ENCODE results near the gene SMC1B. TPM values are rescaled to one million over a fixed set of nuclear protein-coding genes. Genes with fewer than 3 reads are reported as not detected.
"Not testable (repeated sequence)": the region's sequence is repeated elsewhere in the genome, so short reads cannot be mapped to it uniquely, and the experiment has no call there.

SMC1B gene
- total RNA-seq, 2 experiments from 2014 or later = 1.1 TPM

DNA sequence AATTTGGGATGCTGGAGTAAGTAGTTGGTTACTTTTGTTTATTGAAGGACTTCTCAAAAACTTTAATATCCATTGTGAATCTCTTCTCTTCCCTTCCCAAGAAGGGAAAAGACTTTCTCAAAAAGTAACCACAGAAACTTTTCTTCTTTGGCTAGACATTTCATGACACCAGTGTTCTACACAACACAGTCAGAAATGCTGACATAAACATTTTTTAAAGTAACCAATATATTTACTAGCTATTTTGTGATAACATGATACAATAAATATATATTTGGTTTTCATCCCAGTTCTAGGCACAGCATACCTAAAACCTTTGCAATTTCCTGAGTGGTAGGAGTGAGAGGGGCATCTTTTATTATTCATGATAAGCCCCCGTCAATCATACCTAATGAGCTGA, 55.9 kb downstream of the SMC1B start:
- H3K4me3 Mint-ChIP-seq = no peak overlapping the region
- ChIA-PET POLR2A (no interaction called here), CTCF (interaction anchor here (0.6 kb wide), 1 partner anchor 24 kb away, joined by 3 read pairs; no protein-coding TSS in a partner anchor)
- peaks cover 7% of the 10 kb centered on the region for H3K4me1 Mint-ChIP-seq (ENCODE audit: low read depth)
- no peak for DNase-seq
- intact Hi-C loops (cut with micrococcal nuclease) = no loop called here
- H3K27me3 Mint-ChIP-seq = no peaks in the 10 kb centered on the region
- H3K36me3 Mint-ChIP-seq = no peaks in the 10 kb centered on the region
- H3K27ac Mint-ChIP-seq = no peak overlapping the region
- H3K9me3 Mint-ChIP-seq = no peaks in the 10 kb centered on the region

DNA sequence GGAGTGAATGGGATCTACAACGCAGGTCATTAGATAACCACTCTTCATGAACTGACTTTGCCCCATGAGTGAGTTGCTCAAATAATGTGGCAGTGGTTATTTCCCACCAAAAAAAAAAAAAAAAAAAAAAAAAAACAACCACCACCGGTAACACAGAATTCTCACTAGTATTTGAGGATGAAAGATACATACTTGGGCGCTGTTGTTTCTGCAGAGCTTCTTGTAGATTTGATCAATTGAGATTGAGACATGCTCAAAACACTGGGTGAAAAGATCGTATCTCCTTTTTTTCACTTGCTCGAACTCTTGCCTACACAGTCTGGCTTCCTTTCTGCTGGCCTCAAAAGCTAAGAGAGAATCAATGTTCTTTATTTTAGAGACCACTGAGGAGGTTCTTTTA, 59.6 kb downstream of the SMC1B start:
- Mint-ChIP-seq H3K27ac (no peak overlapping the region), H3K4me3 (no peak overlapping the region), H3K9me3 (no peaks in the 10 kb centered on the region), H3K36me3 (no peaks in the 10 kb centered on the region), H3K4me1 (ENCODE audit: low read depth) (peaks cover 7% of the 10 kb centered on the region), H3K27me3 (no peaks in the 10 kb centered on the region)
- CTCF ChIA-PET = interaction anchor here (0.8 kb wide), 1 partner anchor 273 kb away, joined by 3 read pairs; no protein-coding TSS in a partner anchor
- no peak for DNase-seq
- intact Hi-C loops (cut with micrococcal nuclease) = no loop called here
- POLR2A ChIA-PET = no interaction called here

DNA sequence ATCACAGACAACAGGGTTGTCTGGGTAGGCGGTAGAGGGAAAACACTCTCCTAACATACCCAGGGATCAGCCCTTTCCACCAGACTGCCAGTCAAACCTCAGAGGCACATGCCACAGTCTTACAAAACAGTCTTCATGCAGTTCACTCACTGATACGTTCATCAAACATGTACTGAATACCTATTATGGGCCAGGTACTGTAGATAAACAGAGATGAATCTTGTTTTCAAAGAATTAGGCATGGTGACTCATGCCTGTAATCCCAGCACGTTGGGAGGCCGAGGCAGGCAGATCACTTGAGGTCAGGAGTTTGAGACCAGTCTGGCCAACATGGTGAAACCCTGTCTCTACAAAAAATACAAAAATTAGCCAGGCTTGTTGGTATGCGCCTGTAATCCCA, 60.6 kb downstream of the SMC1B start:
- H3K4me3 Mint-ChIP-seq = not testable (repeated sequence)

DNA sequence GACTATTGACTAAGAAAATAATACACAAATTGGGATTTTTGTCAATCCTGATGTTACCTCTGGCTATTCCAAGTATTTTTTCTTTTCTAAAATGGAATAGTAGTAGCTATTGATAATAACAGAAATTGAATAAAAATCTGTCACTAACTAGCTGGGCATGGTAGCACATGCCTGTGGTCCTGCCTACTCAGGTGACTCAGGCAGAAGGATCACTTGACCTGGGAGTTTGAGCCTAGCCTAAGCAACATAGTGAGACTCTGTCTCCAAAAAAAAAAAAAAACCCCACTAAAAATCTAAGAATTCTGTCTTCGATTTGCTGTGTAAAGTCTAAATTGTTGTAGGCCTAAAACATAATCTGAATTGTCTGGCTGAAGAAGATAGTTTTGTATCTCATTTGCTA, 61.4 kb downstream of the SMC1B start:
- Mint-ChIP-seq H3K4me1 (ENCODE audit: low read depth) (peaks cover 7% of the 10 kb centered on the region), H3K4me3 (no peak overlapping the region), H3K36me3 (no peaks in the 10 kb centered on the region), H3K27me3 (no peaks in the 10 kb centered on the region), H3K9me3 (no peaks in the 10 kb centered on the region), H3K27ac (no peak overlapping the region)
- intact Hi-C loops (cut with micrococcal nuclease) = no loop called here
- POLR2A ChIA-PET = no interaction called here
- CTCF ChIA-PET = no interaction called here
- DNase-seq = no peak

More for the DNA sequence above, 60.6 kb downstream of the SMC1B start:
- H3K27me3 Mint-ChIP-seq; H3K9me3 Mint-ChIP-seq; CTCF ChIA-PET; H3K4me1 Mint-ChIP-seq (ENCODE audit: low read depth); DNase-seq; POLR2A ChIA-PET; H3K27ac Mint-ChIP-seq; intact Hi-C loops (cut with micrococcal nuclease); H3K36me3 Mint-ChIP-seq: not testable (repeated sequence)

DNA sequence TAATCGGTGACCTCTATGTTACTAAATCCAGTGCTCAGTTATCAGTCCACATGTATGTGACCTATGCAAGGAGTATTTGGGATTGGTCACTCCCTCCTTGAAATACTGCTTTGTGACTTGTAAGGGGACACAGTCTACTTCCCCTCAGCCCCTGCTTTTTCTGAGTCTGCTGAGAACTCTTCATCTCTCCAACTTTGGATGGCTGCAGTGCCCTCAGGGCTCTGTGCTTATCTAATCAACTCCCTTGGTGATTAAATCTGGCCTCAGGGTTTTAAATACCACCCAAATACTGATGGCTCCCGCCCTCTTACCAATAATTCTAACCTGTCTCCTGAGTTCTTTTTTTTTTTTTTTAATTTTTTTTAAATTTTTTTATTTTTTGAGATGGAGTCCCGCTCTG, 63.5 kb downstream of the SMC1B start:
- DNase-seq = no peak
- intact Hi-C loops (cut with micrococcal nuclease) = no loop called here

DNA sequence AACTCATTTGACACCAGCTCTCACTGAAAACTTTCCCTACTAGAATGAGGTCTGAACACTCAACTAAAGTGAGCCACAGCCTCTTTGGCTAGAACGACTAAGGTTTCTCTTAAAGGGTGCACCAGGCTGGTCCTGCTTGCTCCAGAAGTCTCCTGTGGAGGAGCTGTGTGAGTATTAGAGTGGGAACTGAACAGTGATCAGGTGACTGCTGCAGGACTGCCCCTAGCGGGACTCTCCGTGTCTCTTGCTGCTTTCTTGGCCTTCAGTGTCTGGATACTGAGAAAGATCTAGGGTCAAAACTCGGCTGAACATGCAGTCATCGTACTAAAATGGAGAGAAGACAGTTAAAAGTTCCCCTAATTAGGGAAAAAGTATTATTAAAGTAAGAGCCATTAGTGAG, 69.1 kb downstream of the SMC1B start:
- CTCF ChIA-PET = no interaction called here

More for the DNA sequence above, 63.5 kb downstream of the SMC1B start:
- H3K36me3 Mint-ChIP-seq = peaks cover 5% of the 10 kb centered on the region
- POLR2A ChIA-PET = no interaction called here
- H3K4me1 Mint-ChIP-seq (ENCODE audit: low read depth) = peaks cover 7% of the 10 kb centered on the region
- CTCF ChIA-PET = no interaction called here
- H3K4me3 Mint-ChIP-seq = no peak overlapping the region
- H3K27me3 Mint-ChIP-seq = no peaks in the 10 kb centered on the region
- H3K27ac Mint-ChIP-seq = no peak overlapping the region
- no peaks in the 10 kb centered on the region for H3K9me3 Mint-ChIP-seq

DNA sequence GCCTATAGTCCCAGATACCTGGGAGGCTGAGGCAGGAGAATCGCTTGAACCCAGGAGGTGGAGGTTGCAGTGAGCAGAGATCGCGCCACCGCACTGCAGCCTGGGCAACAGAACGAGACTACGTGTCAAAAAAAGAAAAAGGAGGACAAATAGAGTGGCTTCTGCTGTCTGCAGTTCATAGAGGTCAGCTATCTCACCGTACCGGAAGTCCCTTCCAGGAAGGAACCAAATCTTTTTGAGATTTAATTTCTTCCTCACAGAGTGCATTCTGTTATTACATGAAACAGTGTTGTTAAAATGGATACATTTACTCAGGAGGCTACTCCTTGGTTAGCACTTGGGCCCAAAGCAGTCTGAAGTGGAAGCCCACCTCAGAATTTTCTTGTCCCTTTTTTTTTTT, 70.3 kb downstream of the SMC1B start:
- ChIA-PET POLR2A (no interaction called here), CTCF (no interaction called here)
- Mint-ChIP-seq H3K27ac (no peak overlapping the region), H3K4me3 (no peak overlapping the region), H3K36me3 (peaks cover 22% of the 10 kb centered on the region), H3K27me3 (no peaks in the 10 kb centered on the region), H3K9me3 (no peaks in the 10 kb centered on the region), H3K4me1 (ENCODE audit: low read depth) (peaks cover 15% of the 10 kb centered on the region)
- intact Hi-C loops (cut with micrococcal nuclease) = no loop called here
- no peak for DNase-seq

More for the DNA sequence above, 69.1 kb downstream of the SMC1B start:
- intact Hi-C loops (cut with micrococcal nuclease) = no loop called here
- POLR2A ChIA-PET = no interaction called here
- Mint-ChIP-seq H3K9me3 (no peaks in the 10 kb centered on the region), H3K27ac (no peak overlapping the region), H3K4me3 (no peak overlapping the region), H3K27me3 (no peaks in the 10 kb centered on the region), H3K4me1 (ENCODE audit: low read depth) (peaks cover 15% of the 10 kb centered on the region), H3K36me3 (peaks cover 22% of the 10 kb centered on the region)
- DNase-seq = no peak

DNA sequence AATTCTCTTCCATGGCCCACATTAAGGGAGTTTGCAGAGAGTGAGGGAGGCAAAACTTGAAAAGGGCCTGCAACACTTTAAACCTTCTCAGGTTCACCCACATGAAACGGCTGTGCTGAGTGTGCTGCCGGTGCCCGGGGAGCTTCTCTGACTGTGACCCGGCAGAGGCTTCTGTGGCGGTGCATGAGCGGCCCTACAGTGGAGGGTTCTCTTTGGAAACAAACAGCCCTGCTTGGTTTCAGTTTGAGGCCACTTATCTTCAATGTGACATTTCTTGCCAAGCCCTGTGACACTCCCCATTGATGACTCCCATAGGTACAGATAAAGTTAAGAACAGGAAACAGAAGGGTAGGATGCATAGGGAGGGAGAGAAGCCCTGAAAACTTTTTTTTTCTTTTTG, 71.9 kb downstream of the SMC1B start:
- H3K27me3 Mint-ChIP-seq = no peaks in the 10 kb centered on the region
- peaks cover 30% of the 10 kb centered on the region for H3K36me3 Mint-ChIP-seq
- H3K4me3 Mint-ChIP-seq = no peak overlapping the region
- intact Hi-C loops (cut with micrococcal nuclease) = loop anchor here (1.0 kb wide), 1 partner anchor 23 kb away; no protein-coding TSS in a partner anchor
- ChIA-PET CTCF (no interaction called here), POLR2A (no interaction called here)
- H3K9me3 Mint-ChIP-seq = no peaks in the 10 kb centered on the region
- peak; percentile 76 for DNase-seq
- peak overlapping the region; percentile 54 for H3K27ac Mint-ChIP-seq
- H3K4me1 Mint-ChIP-seq (ENCODE audit: low read depth) = peaks cover 15% of the 10 kb centered on the region

DNA sequence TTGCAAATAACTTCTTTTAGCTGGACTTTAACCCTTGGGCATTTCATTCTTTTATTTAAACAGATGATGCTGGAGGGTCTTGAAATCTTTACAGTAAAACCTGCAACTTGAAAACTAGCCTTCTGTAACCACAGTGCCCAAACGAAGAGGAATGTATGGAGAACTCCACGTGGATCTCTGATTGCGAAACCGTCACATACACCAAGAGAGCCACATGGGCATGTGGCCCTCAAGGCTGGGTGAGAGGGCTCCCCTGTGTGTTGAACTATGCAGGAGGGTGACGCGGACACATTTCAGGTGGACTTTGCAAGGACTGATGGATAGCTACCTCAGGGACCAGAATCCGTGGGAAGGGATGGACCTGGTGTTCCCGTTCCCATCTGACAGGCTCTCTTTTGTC, 73.1 kb downstream of the SMC1B start:
- no peak overlapping the region for H3K27ac Mint-ChIP-seq
- no peaks in the 10 kb centered on the region for H3K9me3 Mint-ChIP-seq
- no peak overlapping the region for H3K4me3 Mint-ChIP-seq
- H3K4me1 Mint-ChIP-seq (ENCODE audit: low read depth) = peaks cover 15% of the 10 kb centered on the region
- ChIA-PET POLR2A (interaction anchor here (0.6 kb wide), 1 partner anchor 332 kb away, joined by 5 read pairs; no protein-coding TSS in a partner anchor), CTCF (no interaction called here)
- intact Hi-C loops (cut with micrococcal nuclease) = no loop called here
- no peaks in the 10 kb centered on the region for H3K27me3 Mint-ChIP-seq
- no peak for DNase-seq
- H3K36me3 Mint-ChIP-seq = peaks cover 35% of the 10 kb centered on the region

DNA sequence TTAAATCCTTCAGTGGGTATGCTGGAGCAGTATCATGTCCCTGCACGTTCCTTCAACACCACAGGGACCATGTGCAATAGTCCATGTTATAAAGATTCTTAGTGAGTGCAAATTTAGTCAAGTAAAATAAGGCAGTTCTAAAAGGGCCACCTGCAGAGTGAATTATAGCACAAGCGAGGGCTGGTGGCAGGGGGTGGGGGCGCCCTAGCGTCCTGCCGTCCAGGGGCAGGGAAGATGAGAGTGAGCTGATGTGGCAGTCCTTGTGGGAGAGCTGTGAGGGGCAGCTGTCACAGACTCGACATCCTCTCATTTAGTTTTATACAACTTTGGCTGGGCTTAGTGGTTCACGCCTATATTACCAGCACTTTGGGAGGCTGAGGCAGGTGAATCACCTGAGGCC, 74.6 kb downstream of the SMC1B start:
- intact Hi-C loops (cut with micrococcal nuclease) = no loop called here

DNA sequence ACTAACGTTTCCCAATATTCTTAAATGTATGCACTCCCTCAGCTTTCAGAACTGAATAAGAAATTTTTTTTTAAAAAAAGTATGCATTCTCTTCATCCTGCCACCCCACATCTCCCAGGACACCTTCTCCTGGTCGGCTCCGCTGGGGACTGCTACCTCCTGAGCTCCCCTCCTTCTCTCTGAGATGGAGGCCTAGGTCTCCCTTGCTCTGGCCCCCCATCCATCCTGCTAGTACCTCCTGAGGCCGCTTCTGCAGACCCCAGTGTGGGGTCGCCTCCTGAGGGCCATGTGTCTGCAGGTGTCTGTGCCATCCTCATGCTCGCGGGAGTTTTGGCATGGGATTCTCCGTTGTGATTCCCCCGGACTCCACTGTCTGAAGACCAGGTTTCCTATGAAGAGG, 75.9 kb downstream of the SMC1B start:
- intact Hi-C loops (cut with micrococcal nuclease) = no loop called here
- H3K27ac Mint-ChIP-seq = no peak overlapping the region
- H3K27me3 Mint-ChIP-seq = no peaks in the 10 kb centered on the region
- H3K9me3 Mint-ChIP-seq = no peaks in the 10 kb centered on the region
- peaks cover 15% of the 10 kb centered on the region for H3K4me1 Mint-ChIP-seq (ENCODE audit: low read depth)
- no peak overlapping the region for H3K4me3 Mint-ChIP-seq
- CTCF ChIA-PET = no interaction called here
- POLR2A ChIA-PET = interaction anchor here (0.6 kb wide), 1 partner anchor 174 kb away, joined by 4 read pairs; the partner anchor contains the start of gene NUP50
- H3K36me3 Mint-ChIP-seq = peaks cover 39% of the 10 kb centered on the region
- no peak for DNase-seq

More for the DNA sequence above, 74.6 kb downstream of the SMC1B start:
- ChIA-PET POLR2A (no interaction called here), CTCF (no interaction called here)
- H3K4me3 Mint-ChIP-seq = no peak overlapping the region
- H3K27ac Mint-ChIP-seq = no peak overlapping the region
- H3K4me1 Mint-ChIP-seq (ENCODE audit: low read depth) = peaks cover 15% of the 10 kb centered on the region
- H3K9me3 Mint-ChIP-seq = no peaks in the 10 kb centered on the region
- DNase-seq = no peak
- H3K36me3 Mint-ChIP-seq = peaks cover 40% of the 10 kb centered on the region
- no peaks in the 10 kb centered on the region for H3K27me3 Mint-ChIP-seq

DNA sequence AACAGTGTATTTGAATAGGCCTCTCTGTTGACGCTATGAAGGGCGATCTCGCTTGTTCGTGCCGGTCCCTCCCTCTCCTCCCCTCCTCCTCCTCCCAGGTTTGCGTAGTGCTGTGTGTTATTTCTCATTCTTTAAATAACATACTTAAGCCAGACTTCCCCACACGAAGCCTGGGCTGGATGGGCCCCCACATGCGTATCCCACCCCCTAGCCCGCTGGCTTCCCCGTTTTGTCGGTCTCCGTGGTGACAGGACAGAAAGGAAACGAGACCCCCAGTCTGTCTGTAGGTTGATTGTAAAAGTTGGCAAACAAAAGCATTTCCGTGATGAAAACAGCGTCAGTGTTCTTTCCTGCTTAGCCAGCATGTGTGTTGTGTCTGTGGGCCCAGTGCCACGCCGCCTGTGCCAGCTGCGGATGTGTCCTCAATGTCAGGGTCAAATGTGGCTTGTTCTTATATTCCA, 76.4 kb downstream of the SMC1B start:
- CTCF ChIA-PET = no interaction called here
- no peaks in the 10 kb centered on the region for H3K27me3 Mint-ChIP-seq
- H3K27ac Mint-ChIP-seq = no peak overlapping the region
- POLR2A ChIA-PET = interaction anchor here (0.6 kb wide), 1 partner anchor 173 kb away, joined by 4 read pairs; the partner anchor contains the start of gene NUP50
- H3K9me3 Mint-ChIP-seq = no peaks in the 10 kb centered on the region
- intact Hi-C loops (cut with micrococcal nuclease) = no loop called here
- H3K4me3 Mint-ChIP-seq = no peak overlapping the region
- peaks cover 43% of the 10 kb centered on the region for H3K36me3 Mint-ChIP-seq
- H3K4me1 Mint-ChIP-seq (ENCODE audit: low read depth) = peaks cover 15% of the 10 kb centered on the region
- DNase-seq = no peak

DNA sequence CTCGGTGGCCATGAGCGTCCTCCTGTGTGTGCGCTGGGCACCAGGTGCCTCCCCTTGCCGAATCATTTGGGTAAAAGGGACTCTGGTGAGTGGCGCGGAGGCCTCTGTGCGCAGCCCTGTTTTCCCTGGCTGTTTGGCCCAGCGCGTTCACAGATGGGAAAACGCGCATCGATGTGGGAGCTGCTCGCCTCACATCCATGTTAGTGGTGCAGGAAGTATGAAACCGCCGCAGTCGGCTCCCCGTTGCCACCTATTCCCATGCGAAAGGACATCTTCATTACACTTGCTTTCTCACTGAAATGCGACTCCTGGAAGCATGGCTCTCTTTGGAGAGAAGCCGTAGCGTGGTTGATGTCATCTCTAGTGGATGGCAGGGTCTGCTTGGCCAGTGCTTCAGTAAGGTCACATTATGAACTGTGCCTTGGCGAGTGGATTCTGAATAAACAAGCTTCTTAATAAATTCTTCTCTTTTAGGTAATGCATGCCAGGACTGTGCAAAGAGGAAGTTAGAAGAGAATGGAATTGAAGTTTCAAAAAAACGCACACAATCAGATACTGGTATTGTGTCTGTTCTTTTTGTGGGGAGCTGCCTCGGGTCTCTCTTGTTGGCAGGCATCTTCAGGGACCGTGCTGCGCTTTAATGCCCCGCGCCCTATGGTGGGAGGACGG, 77.4 kb downstream of the SMC1B start:
- Mint-ChIP-seq H3K4me3 (no peak overlapping the region), H3K27ac (no peak overlapping the region), H3K4me1 (ENCODE audit: low read depth) (peaks cover 7% of the 10 kb centered on the region), H3K36me3 (peaks cover 39% of the 10 kb centered on the region), H3K27me3 (no peaks in the 10 kb centered on the region), H3K9me3 (no peaks in the 10 kb centered on the region)
- no peak for DNase-seq
- CTCF ChIA-PET = no interaction called here
- POLR2A ChIA-PET = no interaction called here
- intact Hi-C loops (cut with micrococcal nuclease) = no loop called here

Data from activated CD4-positive, alpha-beta memory T cell treated with anti-CD3 and anti-CD28 coated beads for 36 hours (primary cell).